ENCODE results near the gene SPEM2.

SPEM2 gene

DNA sequence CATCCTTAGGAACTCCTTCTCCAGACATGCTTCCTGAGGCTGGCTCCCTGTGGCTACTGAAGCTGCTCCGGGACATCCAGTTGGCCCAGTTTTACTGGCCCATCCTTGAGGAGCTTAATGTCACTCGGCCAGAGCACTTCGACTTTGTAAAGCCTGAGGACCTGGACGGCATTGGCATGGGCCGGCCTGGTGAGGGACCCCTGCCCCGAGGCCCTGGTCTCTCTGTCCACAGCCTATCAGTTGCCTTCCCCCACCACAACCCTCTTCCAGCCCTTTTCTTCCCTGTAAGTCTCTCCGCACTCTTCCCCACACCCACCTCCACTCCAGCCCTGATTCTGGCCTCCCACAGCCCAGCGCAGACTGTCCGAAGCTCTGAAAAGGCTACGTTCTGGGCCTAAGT, 42.5 kb upstream of the SPEM2 start:
- no peak overlapping the region for H2AFZ ChIP-seq (ENCODE audit: low read depth, low read length)
- H3K9me3 ChIP-seq (ENCODE audit: control insufficient read depth, low read length) = peaks cover 12% of the 10 kb centered on the region
- H3K4me3 ChIP-seq (ENCODE audit: insufficient read depth in 1 of 2, low read depth in 1 of 2, low read length in 2 of 2) = no peak overlapping the region
- no peak overlapping the region for H3K27ac ChIP-seq (ENCODE audit: low read length, poor library complexity, severe bottlenecking)
- no peak overlapping the region for H2BK5ac ChIP-seq (ENCODE audit: low read depth, low read length, poor library complexity, severe bottlenecking)
- H4K8ac ChIP-seq (ENCODE audit: low read length) = no peak overlapping the region
- 88% methylated on average over 10 of the region's 10 CpGs for WGBS
- H3K4me1 ChIP-seq (ENCODE audit: control insufficient read depth, insufficient read depth, low read depth, low read length) = peaks cover 19% of the 10 kb centered on the region
- H2BK120ac ChIP-seq (ENCODE audit: low read depth, low read length) = no peak overlapping the region
- no peak overlapping the region for H2BK15ac ChIP-seq (ENCODE audit: low read depth, poor library complexity, severe bottlenecking)
- H4K91ac ChIP-seq (ENCODE audit: low read length) = no peak overlapping the region
- H3K18ac ChIP-seq (ENCODE audit: low read depth in 1 of 2, low read length in 2 of 2) = no peak overlapping the region
- no peak overlapping the region for H3K23ac ChIP-seq (ENCODE audit: low read length in 2 of 2)
- no peak overlapping the region for H3K14ac ChIP-seq (ENCODE audit: low read length in 2 of 2)
- H3K4ac ChIP-seq (ENCODE audit: low read depth in 1 of 2, low read length in 2 of 2) = no peak overlapping the region
- no peaks in the 10 kb centered on the region for H3K79me1 ChIP-seq (replicated peaks; ENCODE audit: low read length, poor library complexity, severe bottlenecking)
- H3K9ac ChIP-seq (ENCODE audit: low read length) = no peak overlapping the region
- H3K27me3 ChIP-seq (ENCODE audit: control insufficient read depth in 1 of 2, insufficient read depth in 1 of 2, low read length in 2 of 2) = peaks cover 42 to 46% of the 10 kb centered on the region in 2 experiments
- H3K4me2 ChIP-seq (ENCODE audit: low read length, poor library complexity, severe bottlenecking) = no peak overlapping the region
- no peak overlapping the region for H2BK12ac ChIP-seq (ENCODE audit: low read length in 2 of 2)
- DNase-seq = no peak
- H3K36me3 ChIP-seq (ENCODE audit: control insufficient read depth in 1 of 2, insufficient read depth in 2 of 2, low read depth in 1 of 2, low read length in 2 of 2) = peaks cover 0 to 17% of the 10 kb centered on the region in 2 experiments
- H2AK5ac ChIP-seq (ENCODE audit: low read length, severe bottlenecking) = no peak overlapping the region

- Histone ChIP-seq H4K8ac (ENCODE audit: low read length) (no peak overlapping the region), H3K9me3 (ENCODE audit: control insufficient read depth, low read length) (peaks cover 12% of the 10 kb centered on the region), H3K14ac (ENCODE audit: low read length in 2 of 2) (peak overlapping the region in 1 of 2 experiments; percentile 79), H2BK15ac (ENCODE audit: low read depth, poor library complexity, severe bottlenecking) (no peak overlapping the region), H2BK5ac (ENCODE audit: low read depth, low read length, poor library complexity, severe bottlenecking) (no peak overlapping the region), H3K18ac (ENCODE audit: low read depth in 1 of 2, low read length in 2 of 2) (no peak overlapping the region), H3K9ac (ENCODE audit: low read length) (peak overlapping the region; percentile 2), H3K79me1 (replicated peaks; ENCODE audit: low read length, poor library complexity, severe bottlenecking) (peaks cover under 1% of the 10 kb centered on the region), H2BK12ac (ENCODE audit: low read length in 2 of 2) (no peak overlapping the region), H3K4me1 (ENCODE audit: control insufficient read depth, insufficient read depth, low read depth, low read length) (peaks cover 19% of the 10 kb centered on the region), H3K23ac (ENCODE audit: low read length in 2 of 2) (no peak overlapping the region), H4K91ac (ENCODE audit: low read length) (no peak overlapping the region), H3K4me3 (ENCODE audit: insufficient read depth in 1 of 2, low read depth in 1 of 2, low read length in 2 of 2) (peak overlapping the region in 1 of 2 experiments; percentile 65), H3K4ac (ENCODE audit: low read depth in 1 of 2, low read length in 2 of 2) (no peak overlapping the region), H2AK5ac (ENCODE audit: low read length, severe bottlenecking) (no peak overlapping the region), H2BK120ac (ENCODE audit: low read depth, low read length) (no peak overlapping the region), H3K27ac (ENCODE audit: low read length, poor library complexity, severe bottlenecking) (no peak overlapping the region), H3K4me2 (ENCODE audit: low read length, poor library complexity, severe bottlenecking) (no peak overlapping the region), H3K36me3 (ENCODE audit: control insufficient read depth in 1 of 2, insufficient read depth in 2 of 2, low read depth in 1 of 2, low read length in 2 of 2) (peaks cover 2 to 22% of the 10 kb centered on the region in 2 experiments), H3K27me3 (ENCODE audit: control insufficient read depth in 1 of 2, insufficient read depth in 1 of 2, low read length in 2 of 2) (peaks cover 42 to 46% of the 10 kb centered on the region in 2 experiments), H2AFZ (ENCODE audit: low read depth, low read length) (no peak overlapping the region)
- DNase-seq = no peak
- 89% methylated on average over 11 of the region's 11 CpGs for WGBS
These were observed 42.1 kb upstream of the SPEM2 start for GRCh38 chr17:7383371-7383741.

DNA sequence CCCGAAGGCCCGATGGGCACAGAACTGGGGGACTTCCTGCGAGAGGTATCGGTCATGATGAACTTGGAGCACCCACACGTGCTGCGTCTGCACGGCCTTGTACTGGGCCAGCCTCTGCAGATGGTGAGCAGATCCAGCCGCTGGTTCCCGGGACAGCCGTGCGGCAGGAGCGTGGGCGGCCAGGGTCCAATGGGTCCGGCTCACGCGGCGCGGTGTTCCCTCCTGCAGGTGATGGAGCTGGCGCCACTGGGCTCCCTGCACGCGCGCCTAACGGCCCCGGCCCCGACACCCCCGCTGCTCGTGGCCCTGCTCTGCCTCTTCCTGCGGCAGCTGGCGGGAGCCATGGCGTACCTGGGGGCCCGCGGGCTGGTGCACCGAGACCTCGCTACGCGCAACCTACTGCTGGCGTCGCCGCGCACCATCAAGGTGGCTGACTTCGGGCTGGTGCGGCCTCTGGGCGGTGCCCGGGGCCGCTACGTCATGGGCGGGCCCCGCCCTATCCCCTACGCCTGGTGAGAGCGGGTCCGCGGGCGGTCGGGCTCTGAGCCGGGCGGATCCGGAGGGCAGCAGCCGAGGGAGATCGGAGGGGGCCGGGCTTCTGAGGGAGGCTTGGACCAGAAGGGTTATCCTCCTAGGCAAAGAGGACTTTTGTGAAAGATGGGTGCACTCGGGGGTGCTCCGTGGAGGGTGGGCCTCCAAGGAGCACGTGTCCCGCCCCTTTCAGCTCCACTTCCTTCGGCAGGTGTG, 41.5 kb upstream of the SPEM2 start:
- WGBS = 12% methylated on average over 65 of the region's 65 CpGs
- H4K8ac ChIP-seq (ENCODE audit: low read length) = no peak overlapping the region
- H3K18ac ChIP-seq (ENCODE audit: low read depth in 1 of 2, low read length in 2 of 2) = no peak overlapping the region
- H3K36me3 ChIP-seq (ENCODE audit: control insufficient read depth in 1 of 2, insufficient read depth in 2 of 2, low read depth in 1 of 2, low read length in 2 of 2) = peaks cover 7 to 27% of the 10 kb centered on the region in 2 experiments
- H3K4ac ChIP-seq (ENCODE audit: low read depth in 1 of 2, low read length in 2 of 2) = no peak overlapping the region
- H3K79me1 ChIP-seq (replicated peaks; ENCODE audit: low read length, poor library complexity, severe bottlenecking) = peaks cover 1% of the 10 kb centered on the region
- peaks cover 19% of the 10 kb centered on the region for H3K4me1 ChIP-seq (ENCODE audit: control insufficient read depth, insufficient read depth, low read depth, low read length)
- peaks cover 42 to 46% of the 10 kb centered on the region in 2 experiments for H3K27me3 ChIP-seq (ENCODE audit: control insufficient read depth in 1 of 2, insufficient read depth in 1 of 2, low read length in 2 of 2)
- no peak overlapping the region for H2AK5ac ChIP-seq (ENCODE audit: low read length, severe bottlenecking)
- H3K14ac ChIP-seq (ENCODE audit: low read length in 2 of 2) = peak overlapping the region in 1 of 2 experiments; percentile 79
- peak overlapping the region; percentile 41 for H3K9ac ChIP-seq (ENCODE audit: low read length)
- H2BK12ac ChIP-seq (ENCODE audit: low read length in 2 of 2) = no peak overlapping the region
- H3K4me3 ChIP-seq (ENCODE audit: insufficient read depth in 1 of 2, low read depth in 1 of 2, low read length in 2 of 2) = peak overlapping the region; percentile 23 to 65
- H2BK15ac ChIP-seq (ENCODE audit: low read depth, poor library complexity, severe bottlenecking) = no peak overlapping the region
- peak; percentile 32 for DNase-seq
- peaks cover 12% of the 10 kb centered on the region for H3K9me3 ChIP-seq (ENCODE audit: control insufficient read depth, low read length)
- no peak overlapping the region for H4K91ac ChIP-seq (ENCODE audit: low read length)
- no peak overlapping the region for H3K27ac ChIP-seq (ENCODE audit: low read length, poor library complexity, severe bottlenecking)
- no peak overlapping the region for H2BK5ac ChIP-seq (ENCODE audit: low read depth, low read length, poor library complexity, severe bottlenecking)
- peak overlapping the region; percentile 73 for H3K4me2 ChIP-seq (ENCODE audit: low read length, poor library complexity, severe bottlenecking)
- H3K23ac ChIP-seq (ENCODE audit: low read length in 2 of 2) = peak overlapping the region; percentile 72 to 73
- no peak overlapping the region for H2BK120ac ChIP-seq (ENCODE audit: low read depth, low read length)
- H2AFZ ChIP-seq (ENCODE audit: low read depth, low read length) = peak overlapping the region; percentile 64

DNA sequence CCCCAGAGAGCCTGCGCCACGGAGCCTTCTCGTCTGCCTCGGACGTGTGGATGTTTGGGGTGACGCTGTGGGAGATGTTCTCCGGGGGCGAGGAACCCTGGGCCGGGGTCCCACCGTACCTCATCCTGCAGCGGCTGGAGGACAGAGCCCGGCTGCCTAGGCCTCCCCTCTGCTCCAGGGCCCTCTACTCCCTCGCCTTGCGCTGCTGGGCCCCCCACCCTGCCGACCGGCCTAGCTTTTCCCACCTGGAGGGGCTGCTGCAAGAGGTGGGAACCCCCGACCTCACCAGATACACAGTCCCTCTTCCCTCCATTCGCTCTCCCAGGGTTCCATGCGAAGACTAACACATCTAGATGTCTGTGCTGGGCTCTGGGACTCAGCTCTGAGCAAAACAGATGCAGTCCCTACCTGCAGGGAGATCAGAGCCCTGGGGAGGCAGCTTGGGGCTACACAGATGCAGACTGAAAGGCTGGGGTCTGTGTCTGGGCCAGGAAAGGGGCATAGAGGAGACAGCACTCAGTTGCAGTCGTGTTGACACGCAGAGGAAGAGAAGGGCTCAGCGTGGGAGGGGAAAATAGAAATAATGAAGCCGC, 40.8 kb upstream of the SPEM2 start:
- Histone ChIP-seq H3K27me3 (ENCODE audit: control insufficient read depth in 1 of 2, insufficient read depth in 1 of 2, low read length in 2 of 2) (peaks cover 40 to 41% of the 10 kb centered on the region in 2 experiments), H3K4ac (ENCODE audit: low read depth in 1 of 2, low read length in 2 of 2) (no peak overlapping the region), H3K9me3 (ENCODE audit: control insufficient read depth, low read length) (peaks cover 6% of the 10 kb centered on the region), H3K27ac (ENCODE audit: low read length, poor library complexity, severe bottlenecking) (no peak overlapping the region), H3K4me3 (ENCODE audit: insufficient read depth in 1 of 2, low read depth in 1 of 2, low read length in 2 of 2) (peak overlapping the region; percentile 23 to 65), H4K91ac (ENCODE audit: low read length) (no peak overlapping the region), H2BK120ac (ENCODE audit: low read depth, low read length) (no peak overlapping the region), H3K79me1 (replicated peaks; ENCODE audit: low read length, poor library complexity, severe bottlenecking) (peaks cover 1% of the 10 kb centered on the region), H3K14ac (ENCODE audit: low read length in 2 of 2) (peak overlapping the region in 1 of 2 experiments; percentile 2), H2BK15ac (ENCODE audit: low read depth, poor library complexity, severe bottlenecking) (no peak overlapping the region), H3K9ac (ENCODE audit: low read length) (peak overlapping the region; percentile 41), H2BK5ac (ENCODE audit: low read depth, low read length, poor library complexity, severe bottlenecking) (no peak overlapping the region), H3K4me2 (ENCODE audit: low read length, poor library complexity, severe bottlenecking) (peak overlapping the region; percentile 73), H3K23ac (ENCODE audit: low read length in 2 of 2) (no peak overlapping the region), H2AK5ac (ENCODE audit: low read length, severe bottlenecking) (no peak overlapping the region), H3K4me1 (ENCODE audit: control insufficient read depth, insufficient read depth, low read depth, low read length) (peaks cover 19% of the 10 kb centered on the region), H4K8ac (ENCODE audit: low read length) (no peak overlapping the region), H2BK12ac (ENCODE audit: low read length in 2 of 2) (no peak overlapping the region), H2AFZ (ENCODE audit: low read depth, low read length) (no peak overlapping the region), H3K36me3 (ENCODE audit: control insufficient read depth in 1 of 2, insufficient read depth in 2 of 2, low read depth in 1 of 2, low read length in 2 of 2) (peaks cover 14 to 34% of the 10 kb centered on the region in 2 experiments), H3K18ac (ENCODE audit: low read depth in 1 of 2, low read length in 2 of 2) (no peak overlapping the region)
- WGBS = 47% methylated on average over 21 of the region's 23 CpGs
- DNase-seq = no peak
